Measurements from ENCODE around the gene CLCN7. TPM values are rescaled to one million over a fixed set of nuclear protein-coding genes. Genes with fewer than 3 reads are reported as not detected.

Gene CLCN7
- total and polyA plus RNA-seq, 9 of the 15 experiments (the other 6 are each of a cell fraction or from before 2014, with no cell fraction given), result 0.06 to 126 (median 18.7) TPM

DNA sequence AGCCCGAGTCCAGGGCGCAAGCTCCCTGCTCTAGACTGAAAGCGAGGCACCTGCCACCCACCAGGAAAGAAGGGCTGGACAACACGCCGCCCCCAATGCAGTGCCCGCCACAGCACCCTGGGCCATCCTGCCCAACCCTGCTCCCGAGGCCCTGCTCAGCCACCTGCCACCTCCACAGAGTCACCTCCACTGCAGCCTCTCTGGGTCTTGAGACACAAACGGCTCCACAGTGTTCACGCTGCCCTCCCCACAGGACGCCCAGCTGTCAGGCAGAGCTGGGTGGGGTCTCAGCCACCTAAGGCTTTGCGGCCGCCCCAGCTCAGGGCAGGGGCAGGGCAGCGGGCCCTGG is 9.3 kb downstream of the CLCN7 start:
- no peaks in the 10 kb centered on the region for H3K9me3 ChIP-seq (replicated peaks; ENCODE audit: control insufficient read depth, insufficient read depth, low read depth, low read length)
- H3K79me2 ChIP-seq (ENCODE audit: control insufficient read depth, insufficient read depth, low read length), result peaks cover 38% of the 10 kb centered on the region
- CTCF ChIA-PET (ENCODE audit: low intra/inter-chr PET ratio), result no interaction called here
- peaks cover 5 to 42% of the 10 kb centered on the region in 2 experiments; a peak in 3 of 5 replicates for H3K4me1 ChIP-seq (replicated peaks in 1 of 2; ENCODE audit: control insufficient read depth in 2 of 2, insufficient read depth in 2 of 2, low read length in 2 of 2)
- peaks cover 3% of the 10 kb centered on the region for H3K9me1 ChIP-seq (ENCODE audit: control insufficient read depth, insufficient read depth, low read length)
- intact Hi-C loops (cut with micrococcal nuclease), result no loop called here
- BruUV-seq (replicated peaks), result no TSS peak
- TF ChIP-seq HDAC6 (IDR thresholded peaks at IDR 0.05; ENCODE audit: low read depth, low read length) (no peak), RAD51 (IDR thresholded peaks at IDR 0.05; ENCODE audit: borderline replicate concordance, low read depth) (no peak), TAF7 (tag; IDR thresholded peaks at IDR 0.05) (no peak), RFX5 (IDR thresholded peaks at IDR 0.05; ENCODE audit: low read depth, low read length) (no peak), NELFE (IDR thresholded peaks at IDR 0.05; ENCODE audit: insufficient read depth, insufficient read length) (no peak), SREBF2 (CRISPR knock-in tag; IDR thresholded peaks at IDR 0.05) (no peak), MEIS2 (IDR thresholded peaks at IDR 0.05; ENCODE audit: partially characterized antibody) (no peak), ZNF174 (CRISPR knock-in tag; IDR thresholded peaks at IDR 0.05) (no peak), RBM25 (IDR thresholded peaks at IDR 0.05; ENCODE audit: low read depth, low read length, severe bottlenecking) (no peak), JUND (IDR thresholded peaks at IDR 0.05; ENCODE audit: borderline replicate concordance, low read depth, low read length) (no peak), JUND (tag; IDR thresholded peaks at IDR 0.05; ENCODE audit: borderline replicate concordance, low read depth, low read length) (no peak), NR2C1 (IDR thresholded peaks at IDR 0.05) (no peak), NR2C1 (tag; IDR thresholded peaks at IDR 0.05) (no peak), BCL6 (CRISPR knock-in tag; IDR thresholded peaks at IDR 0.05) (no peak), PCBP2 (IDR thresholded peaks at IDR 0.05; ENCODE audit: low read depth, low read length, poor library complexity, severe bottlenecking) (no peak), CBFA2T3 (IDR thresholded peaks at IDR 0.05) (no peak), MED1 (CRISPR knock-in tag; IDR thresholded peaks at IDR 0.05; ENCODE audit: borderline replicate concordance) (no peak), KDM2B (CRISPR knock-in tag; IDR thresholded peaks at IDR 0.05) (no peak), KAT8 (IDR thresholded peaks at IDR 0.05; ENCODE audit: low read depth) (no peak)
- TF ChIP-seq, protein P1, sequence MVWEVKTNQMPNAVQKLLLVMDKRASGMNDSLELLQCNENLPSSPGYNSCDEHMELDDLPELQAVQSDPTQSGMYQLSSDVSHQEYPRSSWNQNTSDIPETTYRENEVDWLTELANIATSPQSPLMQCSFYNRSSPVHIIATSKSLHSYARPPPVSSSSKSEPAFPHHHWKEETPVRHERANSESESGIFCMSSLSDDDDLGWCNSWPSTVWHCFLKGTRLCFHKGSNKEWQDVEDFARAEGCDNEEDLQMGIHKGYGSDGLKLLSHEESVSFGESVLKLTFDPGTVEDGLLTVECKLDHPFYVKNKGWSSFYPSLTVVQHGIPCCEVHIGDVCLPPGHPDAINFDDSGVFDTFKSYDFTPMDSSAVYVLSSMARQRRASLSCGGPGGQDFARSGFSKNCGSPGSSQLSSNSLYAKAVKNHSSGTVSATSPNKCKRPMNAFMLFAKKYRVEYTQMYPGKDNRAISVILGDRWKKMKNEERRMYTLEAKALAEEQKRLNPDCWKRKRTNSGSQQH (CRISPR knock-in tag; IDR thresholded peaks at IDR 0.05), result no peak
- peaks cover 27% of the 10 kb centered on the region; the same call in 2 of the 3 replicates for H3K36me3 ChIP-seq (ENCODE audit: control insufficient read depth, insufficient read depth, low read length)
- no peaks in the 10 kb centered on the region for H3K27me3 ChIP-seq (ENCODE audit: control insufficient read depth in 2 of 2, insufficient read depth in 2 of 2, low read length in 2 of 2)
- H3K9ac ChIP-seq (ENCODE audit: insufficient read depth in 1 of 2, low read depth in 2 of 2, low read length in 2 of 2), result peak overlapping the region in 1 of 2 experiments; percentile 40; a peak in 1 of 4 replicates
- DNase-seq (ENCODE audit: extremely low read depth in 1 of 4, low spot score in 3 of 4) (no peak), FAIRE-seq (no peak), ATAC-seq (no peak)
- peaks cover 8% of the 10 kb centered on the region; the same call in 1 of the 2 replicates for H4K20me1 ChIP-seq (replicated peaks; ENCODE audit: control insufficient read depth, insufficient read depth, low read length)
- POLR2A ChIA-PET, result interaction anchor here (0.6 to 1.0 kb wide), 3 partner anchors 11 to 22 kb away, joined by 3 to 4 read pairs (median 3); no protein-coding TSS in a partner anchor
- no peak overlapping the region for H2AFZ ChIP-seq (ENCODE audit: low read depth, low read length)
- H3K4me3 ChIP-seq, result no peak overlapping the region
- no peak overlapping the region for H3K27ac ChIP-seq (ENCODE audit: extremely low read depth, low read depth, low read length)
- WGBS (ENCODE audit: insufficient coverage, low coverage, missing lambda C conversion rate), result 92% methylated on average over 11 of the region's 13 CpGs
- no peak overlapping the region for H3K4me2 ChIP-seq (ENCODE audit: insufficient read depth, low read length)
- in situ Hi-C loops (cut with MboI), result no loop called here

All from K562 (cell line).